Measurements from ENCODE around the gene BMP6.

DNA sequence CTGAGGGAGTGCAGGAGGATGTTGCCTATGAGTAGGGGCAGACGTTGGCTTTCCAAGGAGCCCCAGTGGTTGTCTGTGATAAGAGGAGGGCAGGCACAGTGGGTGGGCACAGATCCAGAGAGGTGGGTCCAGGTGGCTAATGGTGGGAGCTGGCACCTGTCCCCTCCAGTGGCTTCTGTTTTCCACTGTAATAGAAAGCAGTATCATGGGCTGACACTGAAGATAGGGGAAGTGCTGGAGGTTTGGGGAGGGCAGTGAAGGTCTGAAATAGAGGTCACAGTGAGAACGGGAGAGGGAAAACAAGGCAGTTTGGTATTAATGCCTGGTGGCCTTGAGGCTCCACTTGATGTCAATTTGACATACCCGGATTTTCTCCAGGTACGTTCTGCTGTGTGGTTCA, 195.1 kb downstream of the BMP6 start:
- TF ChIP-seq, protein P1, sequence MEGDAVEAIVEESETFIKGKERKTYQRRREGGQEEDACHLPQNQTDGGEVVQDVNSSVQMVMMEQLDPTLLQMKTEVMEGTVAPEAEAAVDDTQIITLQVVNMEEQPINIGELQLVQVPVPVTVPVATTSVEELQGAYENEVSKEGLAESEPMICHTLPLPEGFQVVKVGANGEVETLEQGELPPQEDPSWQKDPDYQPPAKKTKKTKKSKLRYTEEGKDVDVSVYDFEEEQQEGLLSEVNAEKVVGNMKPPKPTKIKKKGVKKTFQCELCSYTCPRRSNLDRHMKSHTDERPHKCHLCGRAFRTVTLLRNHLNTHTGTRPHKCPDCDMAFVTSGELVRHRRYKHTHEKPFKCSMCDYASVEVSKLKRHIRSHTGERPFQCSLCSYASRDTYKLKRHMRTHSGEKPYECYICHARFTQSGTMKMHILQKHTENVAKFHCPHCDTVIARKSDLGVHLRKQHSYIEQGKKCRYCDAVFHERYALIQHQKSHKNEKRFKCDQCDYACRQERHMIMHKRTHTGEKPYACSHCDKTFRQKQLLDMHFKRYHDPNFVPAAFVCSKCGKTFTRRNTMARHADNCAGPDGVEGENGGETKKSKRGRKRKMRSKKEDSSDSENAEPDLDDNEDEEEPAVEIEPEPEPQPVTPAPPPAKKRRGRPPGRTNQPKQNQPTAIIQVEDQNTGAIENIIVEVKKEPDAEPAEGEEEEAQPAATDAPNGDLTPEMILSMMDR (IDR thresholded peaks at IDR 0.05; ENCODE audit: poor library complexity, severe bottlenecking): no peak
- TF ChIP-seq EZH2 (IDR thresholded peaks at IDR 0.05; ENCODE audit: borderline replicate concordance, insufficient read depth, low read length, poor library complexity, severe bottlenecking) (no peak), SMC3 (conservative IDR thresholded peaks at IDR 0.05; ENCODE audit: poor library complexity) (no peak), TAF1 (IDR thresholded peaks at IDR 0.05; ENCODE audit: low read depth) (no peak), EP300 (conservative IDR thresholded peaks at IDR 0.05; ENCODE audit: poor library complexity, severe bottlenecking) (no peak), MXI1 (conservative IDR thresholded peaks at IDR 0.05; ENCODE audit: poor library complexity, severe bottlenecking) (no peak), POLR2AphosphoS5 (IDR thresholded peaks at IDR 0.05) (no peak), RAD21 (conservative IDR thresholded peaks at IDR 0.05) (no peak)
- TF ChIP-seq, protein P2, sequence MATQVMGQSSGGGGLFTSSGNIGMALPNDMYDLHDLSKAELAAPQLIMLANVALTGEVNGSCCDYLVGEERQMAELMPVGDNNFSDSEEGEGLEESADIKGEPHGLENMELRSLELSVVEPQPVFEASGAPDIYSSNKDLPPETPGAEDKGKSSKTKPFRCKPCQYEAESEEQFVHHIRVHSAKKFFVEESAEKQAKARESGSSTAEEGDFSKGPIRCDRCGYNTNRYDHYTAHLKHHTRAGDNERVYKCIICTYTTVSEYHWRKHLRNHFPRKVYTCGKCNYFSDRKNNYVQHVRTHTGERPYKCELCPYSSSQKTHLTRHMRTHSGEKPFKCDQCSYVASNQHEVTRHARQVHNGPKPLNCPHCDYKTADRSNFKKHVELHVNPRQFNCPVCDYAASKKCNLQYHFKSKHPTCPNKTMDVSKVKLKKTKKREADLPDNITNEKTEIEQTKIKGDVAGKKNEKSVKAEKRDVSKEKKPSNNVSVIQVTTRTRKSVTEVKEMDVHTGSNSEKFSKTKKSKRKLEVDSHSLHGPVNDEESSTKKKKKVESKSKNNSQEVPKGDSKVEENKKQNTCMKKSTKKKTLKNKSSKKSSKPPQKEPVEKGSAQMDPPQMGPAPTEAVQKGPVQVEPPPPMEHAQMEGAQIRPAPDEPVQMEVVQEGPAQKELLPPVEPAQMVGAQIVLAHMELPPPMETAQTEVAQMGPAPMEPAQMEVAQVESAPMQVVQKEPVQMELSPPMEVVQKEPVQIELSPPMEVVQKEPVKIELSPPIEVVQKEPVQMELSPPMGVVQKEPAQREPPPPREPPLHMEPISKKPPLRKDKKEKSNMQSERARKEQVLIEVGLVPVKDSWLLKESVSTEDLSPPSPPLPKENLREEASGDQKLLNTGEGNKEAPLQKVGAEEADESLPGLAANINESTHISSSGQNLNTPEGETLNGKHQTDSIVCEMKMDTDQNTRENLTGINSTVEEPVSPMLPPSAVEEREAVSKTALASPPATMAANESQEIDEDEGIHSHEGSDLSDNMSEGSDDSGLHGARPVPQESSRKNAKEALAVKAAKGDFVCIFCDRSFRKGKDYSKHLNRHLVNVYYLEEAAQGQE (IDR thresholded peaks at IDR 0.05; ENCODE audit: borderline replicate concordance): no peak

All from neural cell (in vitro differentiated cells).